OCI-LY3 (cell line): Measurements from ENCODE around the gene RC3H1.

ENCODE experiments used
- H2AFZ ChIP-seq: fragments of 200-600, 300-600 bp; shearing (Covaris generic); 2 replicates; pipeline ENCODE4 v1.6.0; 2014; ENCODE audit warnings: antibody characterized with exemption, low read depth, low read length
- H3K27ac ChIP-seq: fragments of 200-600, 300-600 bp; sonication (generic); 2 replicates; pipeline ENCODE4 v1.5.1; 2014; ENCODE audit warnings: mild to moderate bottlenecking, low read length, moderate library complexity, mixed read lengths
- H3K27me3 ChIP-seq: fragments of 200-600, 300-600 bp; sonication (generic); 2 replicates; pipeline ENCODE4 v1.6.1; 2014; ENCODE audit warnings: low read depth, low read length, mixed read lengths
- H3K36me3 ChIP-seq: fragments of 200-600, 300-600 bp; sonication (generic); replicated peaks from 2 replicates; pipeline ENCODE3; 2014; ENCODE audit warnings: low read depth, low read length, mixed read lengths
- H3K4me1 ChIP-seq: fragments of 300-600, 200-600 bp; sonication (generic); 2 replicates; pipeline ENCODE4 v1.6.1; 2014; ENCODE audit warnings: low read length, mixed read lengths
- H3K4me2 ChIP-seq: fragments of 200-600, 300-600 bp; sonication (generic); 2 replicates; pipeline ENCODE4 v1.6.1; 2014; ENCODE audit warnings: low read length, mixed read lengths
- H3K4me3 ChIP-seq: fragments of 300-600, 200-600 bp; sonication (generic); 2 replicates; pipeline ENCODE4 v1.5.1; 2014; ENCODE audit warnings: antibody characterized with exemption, mild to moderate bottlenecking, low read length, moderate library complexity
- H3K79me2 ChIP-seq: fragments of 300-600, 200-600 bp; shearing (Covaris generic); 2 replicates; pipeline ENCODE4 v1.6.1; 2014; ENCODE audit warnings: mild to moderate bottlenecking, low read length, mixed read lengths
- H3K9ac ChIP-seq: fragments of 300-600, 200-600 bp; shearing (Covaris generic); 2 replicates; pipeline ENCODE4 v1.6.0; 2014; ENCODE audit warnings: mild to moderate bottlenecking, low read length, moderate library complexity
- H3K9me3 ChIP-seq: fragments of 200-600, 300-600 bp; shearing (Covaris generic); 2 replicates; pipeline ENCODE4 v1.6.1; 2014; ENCODE audit warnings: low read length, mixed read lengths; ENCODE audit not compliant: insufficient read depth
- H4K20me1 ChIP-seq: fragments of 200-600, 300-600 bp; sonication (generic); 2 replicates; pipeline ENCODE4 v1.6.1; 2016; ENCODE audit warnings: low read length, mixed read lengths; ENCODE audit not compliant: insufficient read depth
- CTCF ChIP-seq: fragments of 200-600, 300-600 bp; sonication (generic); IDR thresholded peaks from 2 replicates; pipeline ENCODE4 v1.5.1; 2014; ENCODE audit warnings: antibody characterized with exemption, low read length, low read depth
- EZH2phosphoT487 ChIP-seq: fragments of 200-600 bp; shearing (Covaris generic); IDR thresholded peaks from 2 replicates; pipeline ENCODE4 v1.6.1; 2018; ENCODE audit warnings: antibody characterized with exemption, mixed run types, low read depth

RC3H1 gene

DNA sequence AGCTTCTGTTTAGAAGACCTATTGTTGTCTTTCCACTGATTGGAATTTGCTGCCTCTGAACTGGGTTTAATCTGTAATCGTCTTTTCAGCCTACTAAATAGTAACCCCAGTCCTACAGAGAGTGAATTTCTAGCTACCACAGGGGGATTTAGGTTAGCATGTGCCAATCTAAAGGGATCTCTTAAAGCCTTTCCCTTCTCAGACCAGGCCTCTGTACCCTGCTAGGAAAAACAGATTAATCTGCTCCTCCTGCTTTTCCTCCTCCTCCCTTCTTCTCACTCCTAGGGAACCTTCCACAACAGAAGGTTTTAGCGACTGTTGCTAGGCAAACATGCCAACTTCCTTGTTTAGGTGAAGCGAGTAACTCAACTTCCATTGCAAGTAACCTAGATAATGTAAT, 1.3 kb upstream of the RC3H1 start:
- H3K27ac ChIP-seq, result no peak overlapping the region
- H3K9ac ChIP-seq, result 0 out of 2 replicates have a peak overlapping the region, but pooled peaks have one; percentile 81
- 0 out of 2 replicates have a peak overlapping the region, but pooled peaks have one; percentile 85 for H3K4me3 ChIP-seq

DNA sequence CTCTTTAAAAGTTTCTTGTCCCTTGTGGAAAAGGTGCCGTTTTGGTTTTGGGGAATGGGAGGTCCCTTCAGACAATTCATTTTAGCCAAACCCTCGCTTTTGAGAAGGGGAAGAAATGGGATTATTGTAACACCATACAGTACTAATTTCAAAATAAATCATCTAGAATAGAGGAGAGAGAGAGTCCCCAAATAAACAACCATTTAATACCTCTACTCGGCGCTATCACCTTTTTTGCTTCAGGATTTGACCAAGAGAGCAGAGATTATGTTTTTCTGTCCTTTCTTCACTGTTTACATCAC, 770 bp upstream of the RC3H1 start:
- Histone ChIP-seq H3K27me3 (no peaks in the 10 kb centered on the region), H3K4me3 (peak overlapping the region; percentile 85), H3K9me3 (no peaks in the 10 kb centered on the region), H3K4me1 (peaks cover 26% of the 10 kb centered on the region), H3K9ac (peak overlapping the region; percentile 81), H3K36me3 (peaks cover 14% of the 10 kb centered on the region), H3K27ac (no peak overlapping the region), H3K79me2 (peaks cover 42% of the 10 kb centered on the region), H3K4me2 (peak overlapping the region; percentile 85), H2AFZ (peak overlapping the region; percentile 88), H4K20me1 (peaks cover 33% of the 10 kb centered on the region)
- TF ChIP-seq EZH2phosphoT487 (no peak), CTCF (no peak)

More for the DNA sequence above, 1.3 kb upstream of the RC3H1 start:
- Histone ChIP-seq H3K27me3 (no peaks in the 10 kb centered on the region), H4K20me1 (peaks cover 27% of the 10 kb centered on the region), H3K9me3 (no peaks in the 10 kb centered on the region), H3K79me2 (peaks cover 37% of the 10 kb centered on the region), H3K4me2 (peak overlapping the region; percentile 85), H2AFZ (0 out of 2 replicates have a peak overlapping the region, but pooled peaks have one; percentile 88), H3K36me3 (peaks cover 12% of the 10 kb centered on the region), H3K4me1 (peaks cover 26% of the 10 kb centered on the region)
- no peak for TF ChIP-seq EZH2phosphoT487
- TF ChIP-seq CTCF, result no peak

GRCh38 chr1:174021591-174022079, 522 bp downstream of the RC3H1 start:
- H3K79me2 ChIP-seq, result peaks cover 55% of the 10 kb centered on the region
- H3K9me3 ChIP-seq, result no peaks in the 10 kb centered on the region
- peak overlapping the region; percentile 71; the same call in 1 of the 2 replicates for H2AFZ ChIP-seq
- peak overlapping the region; percentile 85 for H3K4me2 ChIP-seq
- no peaks in the 10 kb centered on the region for H3K27me3 ChIP-seq
- H3K4me1 ChIP-seq, result peaks cover 26% of the 10 kb centered on the region
- TF ChIP-seq CTCF, result no peak
- H3K9ac ChIP-seq, result peak overlapping the region; percentile 81
- H4K20me1 ChIP-seq, result peaks cover 44% of the 10 kb centered on the region
- peaks cover 14% of the 10 kb centered on the region for H3K36me3 ChIP-seq
- H3K4me3 ChIP-seq, result peak overlapping the region; percentile 85
- peak overlapping the region; percentile 51 for H3K27ac ChIP-seq

GRCh38 chr1:174018565-174018964, 3.6 kb downstream of the RC3H1 start:
- no peaks in the 10 kb centered on the region for H3K9me3 ChIP-seq
- H3K36me3 ChIP-seq, result peaks cover 16% of the 10 kb centered on the region
- no peak overlapping the region for H3K4me2 ChIP-seq
- H3K4me3 ChIP-seq, result no peak overlapping the region
- no peak overlapping the region for H3K9ac ChIP-seq
- peaks cover 25% of the 10 kb centered on the region for H3K4me1 ChIP-seq
- H2AFZ ChIP-seq, result no peak overlapping the region
- peaks cover 62% of the 10 kb centered on the region for H4K20me1 ChIP-seq
- no peak overlapping the region for H3K27ac ChIP-seq
- TF ChIP-seq EZH2phosphoT487, result no peak
- no peak for TF ChIP-seq CTCF
- H3K27me3 ChIP-seq, result no peaks in the 10 kb centered on the region
- H3K79me2 ChIP-seq, result peaks cover 84% of the 10 kb centered on the region
